HuH-7.5 (cell line): ENCODE data around the gene NUTF2.
"Not testable (repeated sequence)": the region's sequence is repeated elsewhere in the genome, so short reads cannot be mapped to it uniquely, and the experiment has no call there.

Experiments used
- DNase-seq: peaks from one replicate; pipeline ENCODE4 v3.0.0; 2011; ENCODE audit warnings: low spot score

Gene NUTF2

DNA sequence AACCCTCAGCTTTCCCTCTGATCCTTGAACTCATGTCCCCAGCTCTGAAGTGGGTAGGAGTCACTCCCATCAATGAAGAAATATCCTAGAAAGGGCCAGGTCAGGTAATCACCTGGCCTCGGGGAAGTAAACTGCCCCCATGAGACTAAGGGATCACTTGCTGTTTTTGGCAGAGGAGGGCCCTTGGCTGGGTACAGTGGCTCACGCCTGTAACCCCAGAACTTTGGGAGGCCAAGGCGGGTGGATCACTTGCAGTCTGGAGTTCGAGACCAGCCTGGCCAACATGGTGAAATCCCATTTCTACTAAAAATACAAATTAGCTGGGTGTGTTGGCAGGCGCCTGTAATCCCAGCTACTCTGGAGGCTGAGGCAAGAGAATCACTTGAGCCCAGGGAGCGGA lies 17.3 kb downstream of the NUTF2 start:
- not testable (repeated sequence) for DNase-seq

GRCh38 chr16:67864594-67864993 lies 17.9 kb downstream of the NUTF2 start:
- no peak for DNase-seq

DNA sequence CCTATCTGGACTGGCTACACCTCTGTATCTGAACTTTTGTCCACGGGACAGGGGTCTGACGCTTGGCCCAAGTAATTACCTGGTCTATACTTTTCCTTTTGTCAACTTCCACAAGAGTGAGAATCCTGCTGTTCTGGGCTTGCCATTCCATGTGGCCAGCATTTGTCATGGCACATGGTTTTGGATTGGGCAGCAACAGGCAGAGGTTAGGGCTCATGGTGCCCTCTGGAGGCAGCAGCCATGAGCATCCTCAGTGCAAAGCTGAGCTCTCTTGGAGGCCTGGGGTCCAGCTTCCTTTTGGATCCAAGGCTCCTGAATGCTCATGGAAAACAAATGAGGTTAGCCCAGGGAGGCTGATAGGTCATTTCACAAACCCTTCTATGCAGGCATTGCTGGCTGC lies 18.6 kb downstream of the NUTF2 start:
- no peak for DNase-seq

- DNase-seq: no peak
These were observed 21.6 kb downstream of the NUTF2 start for GRCh38 chr16:67868290-67868689.

GRCh38 chr16:67869653-67870052 lies 22.9 kb downstream of the NUTF2 start:
- DNase-seq: no peak

DNA sequence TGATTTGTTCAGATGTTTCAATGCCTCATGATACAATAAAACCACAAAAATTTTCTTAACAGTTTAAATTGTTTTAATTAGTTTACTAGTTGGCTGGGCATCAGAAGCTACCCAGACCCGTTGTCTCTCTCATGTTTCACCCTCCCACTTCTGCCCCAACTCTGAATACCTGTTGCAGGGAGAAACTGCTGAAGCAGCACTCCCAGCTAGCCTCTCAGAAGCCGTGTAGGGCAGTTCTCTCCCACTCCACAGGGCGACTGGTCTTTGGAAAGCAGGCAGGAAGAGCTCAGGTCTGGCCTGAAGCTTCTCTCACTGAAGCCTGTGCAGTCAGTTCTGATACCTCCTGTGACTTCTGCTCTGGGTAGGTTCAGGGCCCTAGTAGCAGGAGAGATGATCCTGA lies 24.5 kb downstream of the NUTF2 start:
- no peak for DNase-seq

- DNase-seq: no peak
These were observed 25.4 kb downstream of the NUTF2 start for GRCh38 chr16:67872131-67872630.

- peak; percentile 88 for DNase-seq
These were observed 26.1 kb downstream of the NUTF2 start, which contains the start of gene EDC4 for GRCh38 chr16:67872631-67873434. TSS of gene EDC4 (plus strand) at chr16:67873052. CDS start at chr16:67873262, 210 bp downstream.

DNA sequence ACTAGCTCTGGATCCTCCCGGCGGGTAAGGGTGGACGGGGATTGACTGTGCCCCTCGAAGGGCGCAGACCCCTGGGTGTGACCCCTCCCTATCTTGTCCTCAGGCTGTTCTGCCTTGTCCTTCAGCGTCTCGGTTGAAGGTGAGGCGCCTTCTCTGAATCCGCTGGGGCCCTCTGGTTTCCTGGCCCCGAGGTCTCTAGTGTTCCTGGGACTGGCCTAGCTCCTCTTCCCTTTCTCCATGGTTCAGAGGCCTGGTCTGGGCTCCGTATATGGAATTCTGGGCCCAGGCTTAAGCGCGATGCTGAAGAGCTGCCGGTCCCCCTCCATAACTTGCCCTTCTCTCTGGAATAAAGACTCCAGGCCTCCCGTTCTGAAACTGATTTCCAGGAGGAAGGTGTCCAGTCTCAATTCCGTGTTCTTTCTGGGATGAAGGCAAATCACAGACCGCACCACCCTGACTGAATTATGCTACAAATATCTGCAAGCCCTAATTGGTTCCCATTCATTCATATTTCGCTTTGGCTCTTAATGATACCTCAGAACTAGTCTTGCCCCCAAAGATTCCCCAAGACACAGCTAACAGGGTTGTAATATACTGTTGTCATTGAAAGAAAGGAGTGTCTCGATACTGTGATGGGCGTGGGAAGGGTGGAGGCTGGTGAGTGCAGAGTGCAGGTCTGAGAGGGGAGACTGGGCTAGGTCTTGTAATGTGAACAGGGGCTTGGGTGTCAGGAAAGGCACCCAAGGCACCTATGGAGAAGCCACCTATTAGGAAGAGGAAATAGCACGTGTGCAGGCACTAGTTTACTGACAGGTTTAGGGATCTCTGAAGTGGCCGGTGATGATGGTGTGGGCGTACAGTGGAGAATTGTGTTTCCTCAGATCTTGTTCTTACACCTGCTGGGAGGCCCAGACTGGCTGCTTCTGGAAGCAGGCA lies 27.0 kb downstream of the NUTF2 start:
- peak; percentile 44 for DNase-seq

DNA sequence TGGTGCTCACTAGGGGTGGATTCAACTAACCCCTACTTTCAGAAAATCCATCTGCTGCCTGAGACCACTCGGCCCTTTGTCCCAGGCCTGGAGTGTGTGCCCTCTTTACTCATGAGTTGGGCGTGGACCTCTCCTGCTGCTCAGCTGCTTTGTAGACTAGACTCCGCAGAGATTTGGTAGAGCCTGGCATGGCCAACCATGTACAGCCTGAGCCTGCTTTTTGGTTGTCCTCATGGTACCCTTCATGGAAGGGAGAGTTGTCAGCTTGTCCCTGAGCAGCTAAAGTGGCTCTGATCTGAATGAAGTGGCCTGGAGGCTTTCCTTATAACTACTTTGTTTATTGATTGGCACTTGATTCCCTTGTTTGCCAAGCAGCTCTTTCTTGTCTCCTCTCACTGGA lies 27.6 kb downstream of the NUTF2 start:
- no peak for DNase-seq

- no peak for DNase-seq
These were observed 30.3 kb downstream of the NUTF2 start for GRCh38 chr16:67877064-67877463.

DNA sequence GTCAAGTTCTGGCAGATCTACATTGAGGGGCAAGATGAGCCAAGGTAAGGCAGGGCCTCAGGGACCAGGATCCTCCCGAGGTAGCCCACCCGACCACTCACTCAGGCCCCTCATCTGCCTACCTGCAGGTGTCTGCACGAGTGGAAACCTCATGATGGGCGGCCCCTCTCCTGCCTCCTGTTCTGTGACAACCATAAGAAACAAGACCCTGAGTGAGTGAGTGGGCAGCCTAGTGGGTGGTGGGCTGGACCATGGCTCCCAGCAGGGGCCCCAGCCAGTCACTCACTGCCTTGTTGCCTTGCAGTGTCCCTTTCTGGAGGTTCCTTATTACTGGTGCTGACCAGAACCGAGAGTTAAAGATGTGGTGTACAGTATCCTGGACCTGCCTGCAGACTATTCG lies 31.5 kb downstream of the NUTF2 start:
- no peak for DNase-seq

DNA sequence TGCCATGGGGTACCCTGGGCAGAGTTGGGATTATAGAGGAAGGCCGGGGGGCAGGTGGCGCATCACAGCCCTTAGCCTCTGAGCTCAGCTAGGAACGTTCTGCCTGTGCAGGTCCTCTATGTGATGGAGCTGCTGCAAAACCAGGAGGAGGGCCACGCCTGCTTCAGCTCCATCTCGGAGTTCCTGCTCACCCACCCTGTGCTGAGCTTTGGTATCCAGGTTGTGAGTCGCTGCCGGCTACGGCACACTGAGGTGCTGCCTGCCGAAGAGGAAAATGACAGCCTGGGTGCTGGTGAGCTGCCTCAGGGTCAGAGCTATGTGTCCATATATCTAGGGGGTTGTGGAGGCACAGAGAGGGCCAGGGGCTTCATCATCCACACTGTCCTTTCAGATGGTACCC lies 32.1 kb downstream of the NUTF2 start:
- DNase-seq: no peak

DNA sequence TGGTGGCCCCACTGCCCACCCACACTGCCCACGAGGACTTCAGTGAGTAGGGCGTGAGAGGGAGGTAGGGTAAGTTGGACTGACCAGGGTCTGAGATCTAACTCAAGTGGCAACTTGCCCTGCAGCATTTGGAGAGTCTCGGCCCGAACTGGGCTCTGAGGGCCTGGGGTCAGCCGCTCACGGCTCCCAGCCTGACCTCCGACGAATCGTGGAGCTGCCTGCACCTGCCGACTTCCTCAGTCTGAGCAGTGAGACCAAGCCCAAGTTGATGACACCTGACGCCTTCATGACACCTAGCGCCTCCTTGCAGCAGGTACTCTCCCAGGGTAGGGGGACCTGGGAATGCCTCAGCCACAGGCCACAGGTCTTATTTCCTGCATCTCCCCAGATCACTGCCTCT lies 32.7 kb downstream of the NUTF2 start:
- no peak for DNase-seq

DNA sequence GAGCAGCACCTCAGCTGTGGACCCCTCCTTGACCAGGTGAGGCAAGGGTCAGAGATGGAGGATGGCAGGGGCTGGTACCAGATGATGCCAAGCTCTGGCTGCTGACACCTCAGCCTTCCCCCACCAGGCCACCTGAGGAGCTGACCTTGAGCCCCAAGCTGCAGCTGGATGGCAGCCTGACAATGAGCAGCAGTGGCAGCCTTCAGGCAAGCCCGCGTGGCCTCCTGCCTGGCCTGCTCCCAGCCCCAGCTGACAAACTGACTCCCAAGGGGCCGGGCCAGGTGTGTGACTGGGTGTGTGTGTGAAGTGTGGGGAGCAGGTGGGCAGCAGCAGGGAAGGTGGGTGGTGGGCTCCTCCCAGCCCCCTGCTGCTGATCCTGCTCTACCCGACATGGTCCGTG lies 33.2 kb downstream of the NUTF2 start:
- DNase-seq: no peak

DNA sequence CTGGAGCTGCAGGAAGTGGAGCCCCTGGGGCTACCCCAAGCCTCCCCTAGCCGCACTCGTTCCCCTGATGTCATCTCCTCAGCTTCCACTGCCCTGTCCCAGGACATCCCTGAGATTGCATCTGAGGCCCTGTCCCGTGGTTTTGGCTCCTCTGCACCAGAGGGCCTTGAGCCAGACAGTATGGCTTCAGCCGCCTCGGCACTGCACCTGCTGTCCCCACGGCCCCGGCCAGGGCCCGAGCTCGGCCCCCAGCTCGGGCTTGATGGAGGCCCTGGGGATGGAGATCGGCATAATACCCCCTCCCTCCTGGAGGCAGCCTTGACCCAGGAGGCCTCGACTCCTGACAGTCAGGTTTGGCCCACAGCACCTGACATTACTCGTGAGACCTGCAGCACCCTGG lies 33.9 kb downstream of the NUTF2 start:
- no peak for DNase-seq

GRCh38 chr16:67881621-67882161 lies 35.0 kb downstream of the NUTF2 start:
- DNase-seq: no peak

DNA sequence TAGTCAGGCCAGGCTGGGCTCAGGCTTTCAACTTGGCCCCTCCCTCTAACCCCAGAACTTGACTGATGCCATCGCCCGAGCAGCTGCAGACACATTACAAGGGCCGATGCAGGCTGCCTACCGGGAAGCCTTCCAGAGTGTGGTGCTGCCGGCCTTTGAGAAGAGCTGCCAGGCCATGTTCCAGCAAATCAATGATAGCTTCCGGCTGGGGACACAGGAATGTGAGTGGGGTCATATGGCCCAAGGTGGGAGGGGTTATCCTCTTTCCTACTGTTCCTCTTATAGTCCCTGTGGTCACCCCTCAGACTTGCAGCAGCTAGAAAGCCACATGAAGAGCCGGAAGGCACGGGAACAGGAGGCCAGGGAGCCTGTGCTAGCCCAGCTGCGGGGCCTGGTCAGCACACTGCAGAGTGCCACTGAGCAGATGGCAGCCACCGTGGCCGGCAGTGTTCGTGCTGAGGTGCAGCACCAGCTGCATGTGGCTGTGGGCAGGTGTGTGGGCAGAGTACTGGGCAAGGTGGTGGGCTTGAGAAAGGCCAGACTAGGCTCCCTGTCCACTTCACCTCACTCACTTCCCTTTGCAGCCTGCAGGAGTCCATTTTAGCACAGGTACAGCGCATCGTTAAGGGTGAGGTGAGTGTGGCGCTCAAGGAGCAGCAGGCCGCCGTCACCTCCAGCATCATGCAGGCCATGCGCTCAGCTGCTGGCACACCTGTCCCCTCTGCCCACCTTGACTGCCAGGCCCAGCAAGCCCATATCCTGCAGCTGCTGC lies 35.8 kb downstream of the NUTF2 start:
- no peak for DNase-seq

GRCh38 chr16:67883146-67883871 lies 36.6 kb downstream of the NUTF2 start:
- DNase-seq: no peak

GRCh38 chr16:67883872-67884261 lies 37.1 kb downstream of the NUTF2 start:
- peak; percentile 97 for DNase-seq

GRCh38 chr16:67884684-67885083 lies 38.0 kb downstream of the NUTF2 start, which contains the start of gene NRN1L:
TSS of gene NRN1L (plus strand) at chr16:67884885. CDS start at chr16:67884904, 19 bp downstream.
- DNase-seq: peak; percentile 61
